SH-SY5Y (cell line): ENCODE measurements around the gene PPP1R15B.

ENCODE experiments used
- GATA2 ChIP-seq: IDR thresholded peaks from 2 replicates; pipeline ENCODE4 v1.6.1; 2011; ENCODE audit warnings: mild to moderate bottlenecking, low read depth, low read length
- GATA3 ChIP-seq: IDR thresholded peaks from 2 replicates; pipeline ENCODE4 v1.6.1; 2011; ENCODE audit warnings: low read depth, mild to moderate bottlenecking, low read length, moderate library complexity

DNA sequence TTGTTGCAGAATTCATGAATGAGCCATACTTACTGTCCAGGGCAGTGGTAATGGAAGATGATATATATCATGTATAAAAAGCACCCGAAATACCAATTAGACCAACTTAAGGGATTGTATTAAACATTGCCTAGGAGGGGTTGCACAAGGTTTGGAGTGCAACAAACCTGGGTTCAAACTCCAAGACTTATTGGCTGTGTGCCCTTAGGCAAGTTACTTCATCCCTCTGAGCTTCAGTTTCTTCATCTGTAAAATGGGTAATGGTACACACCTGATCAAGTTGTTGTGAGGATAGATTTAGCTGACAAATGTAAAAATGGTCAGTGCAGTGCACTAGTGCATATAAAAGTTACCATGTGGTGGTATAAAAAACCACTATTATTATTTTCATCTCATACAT lies 9.8 kb upstream of the PPP1R15B start:
- TF ChIP-seq GATA2 (no peak), GATA3 (no peak)
